H9 (cell line): ENCODE data around the gene B4GALT3. TPM values are rescaled to one million over a fixed set of nuclear protein-coding genes. Genes with fewer than 3 reads are reported as not detected.

Experiments
- DNase-seq: peaks from one replicate; pipeline ENCODE4 v3.0.0-alpha.2; 2017
- H2AFZ ChIP-seq: one replicate; pipeline ENCODE4 v1.6.1; 2013; ENCODE audit warnings: mild to moderate bottlenecking, low read length, control low read depth, moderate library complexity
- H2AK5ac ChIP-seq: 2 replicates; pipeline ENCODE4 v1.6.1; 2013; ENCODE audit warnings: low read length, control low read depth, mixed read lengths; ENCODE audit not compliant: insufficient read length
- H2BK120ac ChIP-seq: one replicate; pipeline ENCODE4 v1.6.1; 2013; ENCODE audit warnings: low read depth, mild to moderate bottlenecking, low read length, control low read depth, inconsistent platforms; ENCODE audit not compliant: poor library complexity, severe bottlenecking
- H2BK12ac ChIP-seq: 2 replicates; pipeline ENCODE4 v1.6.1; 2013; ENCODE audit warnings: low read length, control low read depth, mixed read lengths, low read depth; ENCODE audit not compliant: insufficient read length
- H2BK15ac ChIP-seq: 2 replicates; pipeline ENCODE4 v1.6.1; 2013; ENCODE audit warnings: low read depth, low read length, control low read depth
- H2BK20ac ChIP-seq: one replicate; pipeline ENCODE4 v1.6.1; 2013; ENCODE audit warnings: low read depth, mild to moderate bottlenecking, low read length, control low read depth, inconsistent platforms; ENCODE audit not compliant: poor library complexity, severe bottlenecking
- H2BK5ac ChIP-seq: 2 replicates; pipeline ENCODE4 v1.6.1; 2013; ENCODE audit warnings: low read length, control low read depth, mixed read lengths; ENCODE audit not compliant: insufficient read length
- H3K14ac ChIP-seq: 2 replicates; pipeline ENCODE4 v1.6.1; 2013; ENCODE audit warnings: low read length, control low read depth; ENCODE audit not compliant: insufficient read depth
- H3K18ac ChIP-seq: 2 replicates; pipeline ENCODE4 v1.6.1; 2013; ENCODE audit warnings: low read depth, mild to moderate bottlenecking, mixed read lengths, low read length, control low read depth; ENCODE audit not compliant: insufficient read length
- H3K23ac ChIP-seq: 2 replicates; pipeline ENCODE4 v1.6.1; 2013; ENCODE audit warnings: low read length, control low read depth, mixed read lengths, low read depth; ENCODE audit not compliant: insufficient read length
- H3K23me2 ChIP-seq: 2 replicates; pipeline ENCODE4 v1.6.1; 2013; ENCODE audit warnings: low read depth, mild to moderate bottlenecking, mixed read lengths, low read length, control low read depth; ENCODE audit not compliant: insufficient read length, poor library complexity, severe bottlenecking
- H3K27ac ChIP-seq: 2 replicates; pipeline ENCODE4 v1.5.1; 2013; ENCODE audit warnings: low read length, control low read depth, mixed read lengths, low read depth; ENCODE audit not compliant: insufficient read length
- H3K27me3 ChIP-seq: 2 replicates; pipeline ENCODE4 v1.6.1; 2013; ENCODE audit warnings: low read length, control low read depth, inconsistent platforms; ENCODE audit not compliant: insufficient read depth
- H3K4ac ChIP-seq: 2 replicates; pipeline ENCODE4 v1.6.1; 2013; ENCODE audit warnings: low read depth, mild to moderate bottlenecking, control low read depth, inconsistent platforms, low read length, moderate library complexity
- H3K4me1 ChIP-seq: 2 replicates; pipeline ENCODE4 v1.6.1; 2013; ENCODE audit warnings: low read length, control low read depth, inconsistent platforms; ENCODE audit not compliant: insufficient read depth
- H3K4me2 ChIP-seq: 2 replicates; pipeline ENCODE4 v1.6.1; 2013; ENCODE audit warnings: low read length, control low read depth, mixed read lengths; ENCODE audit not compliant: insufficient read length, insufficient read depth
- H3K56ac ChIP-seq: 2 replicates; pipeline ENCODE4 v1.6.1; 2013; ENCODE audit warnings: low read depth, mild to moderate bottlenecking, mixed read lengths, low read length, control low read depth; ENCODE audit not compliant: insufficient read length
- H3K79me1 ChIP-seq: 2 replicates; pipeline ENCODE4 v1.6.1; 2013; ENCODE audit warnings: low read depth, mild to moderate bottlenecking, moderate library complexity, low read length, control low read depth, inconsistent platforms; ENCODE audit not compliant: insufficient read depth, poor library complexity, severe bottlenecking
- H3K79me2 ChIP-seq: 2 replicates; pipeline ENCODE4 v1.6.1; 2013; ENCODE audit warnings: low read length, control low read depth, inconsistent platforms; ENCODE audit not compliant: insufficient read depth
- H3K9ac ChIP-seq: 2 replicates; pipeline ENCODE4 v1.6.1; 2013; ENCODE audit warnings: low read length, control low read depth, mixed read lengths; ENCODE audit not compliant: insufficient read length; ENCODE audit errors: extremely low read depth
- H3K9me3 ChIP-seq: one replicate; pipeline ENCODE4 v1.6.1; 2013; ENCODE audit warnings: low read depth, low read length, inconsistent platforms; ENCODE audit not compliant: control insufficient read depth
- H3T11ph ChIP-seq: one replicate; pipeline ENCODE4 v1.6.1; 2013; ENCODE audit warnings: mild to moderate bottlenecking, low read length, control low read depth, inconsistent platforms
- H4K20me1 ChIP-seq: one replicate; pipeline ENCODE4 v1.6.1; 2013; ENCODE audit not compliant: control insufficient read depth, insufficient read length, insufficient read depth
- H4K5ac ChIP-seq: 2 replicates; pipeline ENCODE4 v1.6.1; 2013; ENCODE audit warnings: low read depth, mild to moderate bottlenecking, mixed read lengths, low read length, control low read depth; ENCODE audit not compliant: insufficient read length
- H4K8ac ChIP-seq: replicated peaks from 2 replicates; pipeline ENCODE4 v1.6.1; 2013; ENCODE audit warnings: low read length, control low read depth, mixed read lengths, low read depth; ENCODE audit not compliant: insufficient read length
- H4K91ac ChIP-seq: 2 replicates; pipeline ENCODE4 v1.6.1; 2013; ENCODE audit warnings: low read depth, mild to moderate bottlenecking, moderate library complexity, mixed read lengths, low read length, control low read depth; ENCODE audit not compliant: insufficient read length
- H3K27ac Mint-ChIP-seq, 3 experiments: 2 replicates in 2 of 3; 3 replicates in 1 of 3; pipeline ENCODE4 v1.8.0; 2020 to 2021; ENCODE audit warnings: mixed read lengths in 3 of 3, mild to moderate bottlenecking in 1 of 3, moderate library complexity in 1 of 3
- H3K27me3 Mint-ChIP-seq: 2 replicates; pipeline ENCODE4 v1.8.0; 2021; ENCODE audit warnings: low read depth, mild to moderate bottlenecking, moderate library complexity, mixed read lengths
- H3K36me3 Mint-ChIP-seq, 3 experiments: 2 replicates in 2 of 3; 3 replicates in 1 of 3; pipeline ENCODE4 v1.8.0; 2020 to 2021; ENCODE audit warnings: low read depth in 3 of 3, mixed read lengths in 3 of 3; ENCODE audit not compliant: insufficient read depth in 1 of 3
- H3K4me1 Mint-ChIP-seq, 2 experiments: 2 replicates each; pipeline ENCODE4 v1.8.0; 2020; ENCODE audit warnings: mixed read lengths in 2 of 2
- H3K4me3 Mint-ChIP-seq, 2 experiments: 2 replicates in 1 of 2; 3 replicates in 1 of 2; pipeline ENCODE4 v1.8.0; 2020 to 2021; ENCODE audit warnings: mild to moderate bottlenecking in 2 of 2, mixed read lengths in 2 of 2, moderate library complexity in 1 of 2
- H3K9me3 Mint-ChIP-seq, 2 experiments: 2 replicates in 1 of 2; 3 replicates in 1 of 2; pipeline ENCODE4 v1.8.0; 2020; ENCODE audit warnings: mild to moderate bottlenecking in 2 of 2, mixed read lengths in 2 of 2, moderate library complexity in 1 of 2
- CTCF ChIP-seq: fragments of 200-600 bp; sonication (generic); conservative IDR thresholded peaks from 3 replicates; pipeline ENCODE4 v1.8.0; 2021; ENCODE audit warnings: antibody characterized with exemption, mild to moderate bottlenecking
- WGBS: extraction: QIAGEN DNeasy Blood & Tissue Kit; methylation state at CpG from one replicate; pipeline ENCODE4 v1.1.7; 2013; ENCODE audit warnings: missing lambda C conversion rate, low lambda C conversion rate, mixed read lengths; ENCODE audit not compliant: insufficient read length; ENCODE audit errors: extremely low coverage; 5-methylcytosine and 5-hydroxymethylcytosine counted together
- total RNA-seq: library from RNA; stranded (reverse); gene quantifications from 2 replicates; pipeline ENCODE4 v1.2.1, GENCODE V29; 2021

The B4GALT3 gene
- total RNA-seq, 1 experiment from 2014 or later = 31.8 TPM

- no peak overlapping the region for H3K27ac ChIP-seq
- peak overlapping the region; percentile 59 to 65 for H3K4me3 Mint-ChIP-seq
- peaks cover 58 to 61% of the 10 kb centered on the region in 2 experiments for H3K4me1 Mint-ChIP-seq
Measured at GRCh38 chr1:161197560-161198193, 20.4 kb upstream of the B4GALT3 start.

More at GRCh38 chr1:161197560-161198193, 20.4 kb upstream of the B4GALT3 start:
- Histone ChIP-seq H3K9me3 (no peaks in the 10 kb centered on the region), H3K23me2 (peaks cover 7% of the 10 kb centered on the region), H4K8ac (no peak overlapping the region), H4K91ac (no peak overlapping the region), H2BK12ac (no peak overlapping the region), H4K20me1 (no peaks in the 10 kb centered on the region), H3K14ac (peak overlapping the region; percentile 19; the same call in 1 of the 2 replicates), H3K4me2 (peak overlapping the region; percentile 27), H3K4ac (no peak overlapping the region), H3K79me2 (no peaks in the 10 kb centered on the region), H2AFZ (no peak overlapping the region), H3T11ph (no peak overlapping the region), H3K27me3 (no peaks in the 10 kb centered on the region), H2BK20ac (no peak overlapping the region), H2BK120ac (no peak overlapping the region), H2BK5ac (no peak overlapping the region), H3K23ac (no peak overlapping the region), H3K18ac (no peak overlapping the region), H3K4me1 (peaks cover 24% of the 10 kb centered on the region), H3K79me1 (no peaks in the 10 kb centered on the region), H4K5ac (no peak overlapping the region), H2AK5ac (no peak overlapping the region), H3K9ac (no peak overlapping the region), H2BK15ac (no peak overlapping the region), H3K56ac (no peak overlapping the region)
- Mint-ChIP-seq H3K36me3 (peaks cover 0 to 19% (median 7%) of the 10 kb centered on the region in 3 experiments; a peak in 5 of 7 replicates), H3K27ac (peak overlapping the region in 2 of 3 experiments; percentile 39 to 51; a peak in 4 of 7 replicates), H3K9me3 (no peaks in the 10 kb centered on the region; a peak in 1 of 5 replicates), H3K27me3 (no peaks in the 10 kb centered on the region)
- no peak for TF ChIP-seq CTCF
- no CpG with 5 or more reads among the region's 11 CpGs for WGBS
- DNase-seq = no peak
